Kidney epithelial cell (primary cell): Measurements from ENCODE around the gene ERGIC1. TPM values are rescaled to one million over a fixed set of nuclear protein-coding genes. Genes with fewer than 3 reads are reported as not detected.

ENCODE experiments used
- DNase-seq: peaks from one replicate; pipeline ENCODE4 v3.0.0-alpha.2; 2010; ENCODE audit warnings: low read depth
- H3K27me3 ChIP-seq: 2 replicates; pipeline ENCODE4 v1.6.0; 2011; ENCODE audit warnings: low read length; ENCODE audit not compliant: control insufficient read depth, insufficient read depth
- H3K36me3 ChIP-seq: 2 replicates; pipeline ENCODE4 v1.5.1; 2011; ENCODE audit warnings: low read length; ENCODE audit not compliant: control insufficient read depth, insufficient read depth
- H3K4me3 ChIP-seq: 2 replicates; pipeline ENCODE4 v1.5.1; 2011; ENCODE audit warnings: low read depth, mild to moderate bottlenecking, control low read depth, low read length
- CTCF ChIP-seq: IDR thresholded peaks from 2 replicates; pipeline ENCODE4 v1.5.1; 2011; ENCODE audit warnings: mild to moderate bottlenecking, moderate library complexity, low read length, control low read depth, inconsistent platforms; ENCODE audit not compliant: insufficient read depth, poor library complexity, severe bottlenecking
- total RNA-seq: library from RNA; depleted of rRNA; stranded (reverse); fragments of >200 nt; gene quantifications from 2 replicates; pipeline ENCODE4 v1.2.3, GENCODE V29; 2015

ERGIC1 gene
- total RNA-seq, 1 donor from 2014 or later, result 183 TPM

DNA sequence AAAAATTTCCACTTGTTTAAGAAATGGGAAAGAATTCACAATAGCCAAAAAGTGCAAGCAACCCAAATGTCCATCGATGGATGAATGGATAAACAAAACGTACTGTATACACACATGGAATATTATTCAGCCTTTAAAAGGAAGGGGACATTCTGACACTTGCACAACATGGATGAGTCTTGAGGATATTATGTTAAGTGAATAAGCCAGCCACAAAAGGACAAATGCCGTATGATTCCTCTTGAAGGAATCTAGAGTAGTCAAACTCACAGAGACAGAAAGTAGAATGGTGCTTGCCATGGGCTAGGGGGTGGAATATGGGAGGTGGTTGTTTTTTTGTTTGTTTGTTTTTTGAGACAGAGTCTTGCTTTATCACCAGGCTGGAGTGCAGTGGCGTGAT lies 145.7 kb downstream of the ERGIC1 start:
- DNase-seq, result no peak
- Histone ChIP-seq H3K4me3 (no peak overlapping the region), H3K27me3 (no peaks in the 10 kb centered on the region), H3K36me3 (no peaks in the 10 kb centered on the region)
- no peak for TF ChIP-seq CTCF

GRCh38 chr5:172981931-172982330 lies 147.9 kb downstream of the ERGIC1 start:
- H3K36me3 ChIP-seq, result no peaks in the 10 kb centered on the region
- TF ChIP-seq CTCF, result no peak
- no peaks in the 10 kb centered on the region for H3K27me3 ChIP-seq
- no peak for DNase-seq
- H3K4me3 ChIP-seq, result no peak overlapping the region

DNA sequence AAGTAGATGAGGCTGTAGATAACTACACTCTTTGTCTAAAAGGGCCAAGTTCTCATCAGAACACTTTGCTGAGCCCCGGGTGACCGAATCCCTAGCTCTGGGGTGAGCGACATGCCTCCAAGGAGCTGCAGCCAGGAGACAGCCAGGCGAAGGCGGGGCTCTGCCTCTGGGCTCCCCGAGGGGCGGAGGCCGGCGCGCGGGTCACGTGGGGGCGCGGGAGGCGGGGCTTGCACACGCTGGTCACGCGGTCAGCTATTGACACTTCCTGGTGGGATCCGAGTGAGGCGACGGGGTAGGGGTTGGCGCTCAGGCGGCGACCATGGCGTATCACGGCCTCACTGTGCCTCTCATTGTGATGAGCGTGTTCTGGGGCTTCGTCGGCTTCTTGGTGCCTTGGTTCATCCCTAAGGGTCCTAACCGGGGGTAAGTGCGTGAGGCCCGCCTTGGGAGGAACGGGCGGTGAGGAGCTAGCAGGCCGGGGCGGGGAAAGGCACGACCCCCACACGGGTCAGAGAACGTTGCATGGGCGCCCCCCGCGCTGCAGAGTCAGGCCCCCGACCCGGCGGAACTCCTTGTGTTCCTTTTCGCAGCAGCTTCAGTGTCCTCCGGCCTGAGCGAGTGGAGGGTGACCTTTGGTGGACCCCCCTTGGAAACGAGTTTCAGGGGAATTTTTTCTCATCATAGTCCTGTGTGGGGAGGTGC lies 149.6 kb downstream of the ERGIC1 start, which contains the start of gene ATP6V0E1:
TSS of gene ATP6V0E1 (plus strand) at position 230 of the 702 bp plus-strand sequence. CDS start at position 320, 90 bp downstream.
- TF ChIP-seq CTCF, result no peak
- DNase-seq, result peak; percentile 61
- H3K27me3 ChIP-seq, result no peaks in the 10 kb centered on the region
- peak within 1 kb of the TSS; percentile 88 for H3K4me3 ChIP-seq
- no peaks in the 10 kb centered on the region for H3K36me3 ChIP-seq

- no peaks in the 10 kb centered on the region for H3K27me3 ChIP-seq
- peak overlapping the region; percentile 88 for H3K4me3 ChIP-seq
- TF ChIP-seq CTCF, result peak; percentile 70
- no peaks in the 10 kb centered on the region for H3K36me3 ChIP-seq
- peak; percentile 56 for DNase-seq
Measured at GRCh38 chr5:172984244-172984953, 150.3 kb downstream of the ERGIC1 start.

GRCh38 chr5:172985596-172985995 lies 151.5 kb downstream of the ERGIC1 start:
- Histone ChIP-seq H3K27me3 (no peaks in the 10 kb centered on the region), H3K4me3 (no peak overlapping the region)

More at GRCh38 chr5:172985596-172985995, 151.5 kb downstream of the ERGIC1 start:
- H3K36me3 ChIP-seq, result no peaks in the 10 kb centered on the region
- DNase-seq, result no peak
- TF ChIP-seq CTCF, result no peak
